Endothelial cell of umbilical vein (primary cell): ENCODE results near the gene SLC25A22. TPM values are rescaled to one million over a fixed set of nuclear protein-coding genes. Genes with fewer than 3 reads are reported as not detected.

Source experiments
- BruUV-seq: library from RNA; stranded (reverse); fragments of 400-500 nt; replicated peaks from 2 replicates; lab custom pipeline; 2021; lab: Mats Ljungman, UMichigan
- CTCF ChIA-PET: fragments of 300-600, 350-600 bp; sonication (Branson Sonifier 250); formaldehyde crosslinking; loops from one replicate; lab custom pipeline; 2021; ENCODE audit warnings: antibody characterized with exemption, inconsistent platforms; lab: Charles Lee
- POLR2A ChIA-PET: fragments of 300-600, 350-600 bp; sonication (Branson Sonifier 250); formaldehyde crosslinking; loops from one replicate; lab custom pipeline; 2021; ENCODE audit warnings: antibody characterized with exemption, inconsistent platforms; lab: Charles Lee
- DNase-seq: peaks from one replicate; pipeline ENCODE4 v3.0.0-alpha.2; 2011; ENCODE audit warnings: low read depth, low spot score
- FAIRE-seq: peaks from 2 replicates; lab custom pipeline; 2011; peaks lifted over from hg19 to GRCh38; lab: Jason Lieb, UNC
- H2AFZ ChIP-seq: 2 replicates; pipeline ENCODE4 v1.6.0; 2012; ENCODE audit warnings: low read depth, low read length, control low read depth, inconsistent platforms
- H3K27ac ChIP-seq: 2 replicates; pipeline ENCODE4 v1.5.1; 2011; ENCODE audit warnings: low read depth, mild to moderate bottlenecking, control low read depth, low read length, moderate library complexity; ENCODE audit not compliant: insufficient read depth
- H3K27me3 ChIP-seq, 2 experiments: 2 replicates each; pipeline versions ENCODE4 v1.6.0 to v1.6.1; 2011; ENCODE audit warnings: low read length in 2 of 2, mixed read lengths in 1 of 2; ENCODE audit not compliant: control insufficient read depth in 2 of 2, insufficient read depth in 2 of 2
- H3K36me3 ChIP-seq, 2 experiments: 2 replicates in 1 of 2; 3 replicates in 1 of 2; pipeline ENCODE4 v1.5.1; 2011; ENCODE audit warnings: low read length in 2 of 2, mild to moderate bottlenecking in 1 of 2, moderate library complexity in 1 of 2; ENCODE audit not compliant: control insufficient read depth in 2 of 2, insufficient read depth in 2 of 2; ENCODE audit errors: extremely low read depth in 1 of 2
- H3K4me1 ChIP-seq: 3 replicates; pipeline ENCODE4 v1.5.1; 2011; ENCODE audit warnings: mild to moderate bottlenecking, low read length; ENCODE audit not compliant: control insufficient read depth, insufficient read depth; ENCODE audit errors: extremely low read depth
- H3K4me2 ChIP-seq: 2 replicates; pipeline ENCODE4 v1.6.1; 2011; ENCODE audit warnings: low read length, control low read depth, mixed read lengths; ENCODE audit not compliant: insufficient read depth
- H3K4me3 ChIP-seq, 3 experiments: fragments of 200-600 bp in 1 of 3; sonication (generic), shearing (Covaris generic) in 1 of 3; replicated peaks in 1 of 3; 2 replicates each; pipeline ENCODE4 v1.5.1; 2011 to 2016; ENCODE audit warnings: control low read depth in 3 of 3, low read length in 3 of 3, mild to moderate bottlenecking in 2 of 3, inconsistent platforms in 1 of 3, low read depth in 1 of 3, moderate library complexity in 1 of 3; ENCODE audit not compliant: insufficient read depth in 1 of 3
- H3K79me2 ChIP-seq: 2 replicates; pipeline ENCODE4 v1.6.0; 2012; ENCODE audit warnings: low read length, inconsistent platforms; ENCODE audit not compliant: control insufficient read depth, insufficient read depth
- H3K9ac ChIP-seq: replicated peaks from 2 replicates; pipeline ENCODE3; 2011; ENCODE audit warnings: low read length, control low read depth; ENCODE audit not compliant: insufficient read depth; ENCODE audit errors: extremely low read depth
- H3K9me1 ChIP-seq: replicated peaks from 3 replicates; pipeline ENCODE4 v1.6.0; 2011; ENCODE audit warnings: mild to moderate bottlenecking, low read length; ENCODE audit not compliant: control insufficient read depth, insufficient read depth; ENCODE audit errors: extremely low read depth
- H3K9me3 ChIP-seq: replicated peaks from 2 replicates; pipeline ENCODE4 v1.5.1; 2012; ENCODE audit warnings: low read length, inconsistent platforms; ENCODE audit not compliant: control insufficient read depth, insufficient read depth
- H4K20me1 ChIP-seq: replicated peaks from 2 replicates; pipeline ENCODE3; 2011; ENCODE audit warnings: mild to moderate bottlenecking, low read length; ENCODE audit not compliant: control insufficient read depth, insufficient read depth; ENCODE audit errors: extremely low read depth
- EZH2 ChIP-seq: IDR thresholded peaks from 2 replicates; pipeline ENCODE4 v1.6.1; 2012; ENCODE audit warnings: borderline replicate concordance, low read depth, mild to moderate bottlenecking, moderate library complexity, low read length, inconsistent platforms; ENCODE audit not compliant: severe bottlenecking
- FOS ChIP-seq: IDR thresholded peaks from 2 replicates; pipeline ENCODE4 v1.6.1; 2011; ENCODE audit warnings: mild to moderate bottlenecking, low read length, moderate library complexity, borderline replicate concordance; ENCODE audit not compliant: insufficient read depth
- GATA2 ChIP-seq: IDR thresholded peaks from 2 replicates; pipeline ENCODE4 v1.7.0; 2011; ENCODE audit warnings: low read depth, mild to moderate bottlenecking, moderate library complexity, mixed read lengths, low read length; ENCODE audit not compliant: insufficient read length, insufficient read depth
- JUN ChIP-seq: IDR thresholded peaks from 2 replicates; pipeline ENCODE4 v1.6.1; 2011; ENCODE audit warnings: borderline replicate concordance, low read depth; ENCODE audit not compliant: insufficient read length, insufficient read depth
- MYC ChIP-seq: IDR thresholded peaks from one replicate; pipeline ENCODE4 v1.6.1; 2011; ENCODE audit warnings: mild to moderate bottlenecking, low read depth, low read length
- POLR2A ChIP-seq: IDR thresholded peaks from 2 replicates; pipeline ENCODE4 v1.6.1; 2012; ENCODE audit warnings: low read depth, mild to moderate bottlenecking, control low read depth, low read length
- POLR2AphosphoS5 ChIP-seq: IDR thresholded peaks from 2 replicates; pipeline ENCODE4 v1.6.1; 2012; ENCODE audit warnings: low read depth, mild to moderate bottlenecking, control low read depth, low read length, moderate library complexity; ENCODE audit not compliant: insufficient read depth
- dilution Hi-C: fragments of 300-500 bp; cut with MboI; formaldehyde crosslinking; loops from one replicate; pipeline ENCODE4 v1.15.0; 2019; ENCODE audit warnings: low sequenced_read_pairs; ENCODE audit not compliant: extremely low pct_ligation_motif_present
- intact Hi-C: fragments of 100-400 bp; cut with micrococcal nuclease; formaldehyde crosslinking; loops from one replicate; pipeline ENCODE4 v1.10.0; 2022
- polyA plus RNA-seq, 4 experiments: library from polyadenylated mRNA; depleted of rRNA in 3 of 4; stranded (reverse) in 3 of 4; unstranded in 1 of 4; fragments of >200 nt; gene quantifications; 2 replicates each; pipeline versions ENCODE4 v1.2.1 to v1.2.3, GENCODE V29; 2011 to 2012; ENCODE audit warnings: missing spikeins in 1 of 4
- total RNA-seq: library from RNA; stranded (reverse); gene quantifications from 2 replicates; pipeline ENCODE4 v1.2.3, GENCODE V29; 2021
- TF ChIP-seq, protein P1 (sequence below): IDR thresholded peaks from 2 replicates; pipeline ENCODE4 v1.6.1; 2011; ENCODE audit not compliant: insufficient read depth, insufficient read length
- TF ChIP-seq, protein P2 (sequence below), 2 donors: IDR thresholded peaks; 1 replicate in 1 of 2; 2 replicates in 1 of 2; pipeline ENCODE4 v1.5.1; 2011; ENCODE audit warnings: low read length in 2 of 2, mild to moderate bottlenecking in 2 of 2, moderate library complexity in 2 of 2, control low read depth in 1 of 2, inconsistent platforms in 1 of 2, low read depth in 1 of 2; ENCODE audit not compliant: insufficient read depth in 1 of 2; ENCODE audit errors: extremely low read depth in 1 of 2

SLC25A22 gene
- total and polyA plus RNA-seq, 2 donors (not counting 3 experiments of a cell fraction or from before 2014, with no cell fraction given), result 24.5 to 24.9 TPM

- Histone ChIP-seq H3K9ac (peak overlapping the region; percentile 24), H3K4me2 (peak overlapping the region; percentile 78), H3K27ac (peak overlapping the region; percentile 1), H3K4me3 (no peak overlapping the region), H4K20me1 (no peaks in the 10 kb centered on the region), H3K9me3 (no peaks in the 10 kb centered on the region), H3K9me1 (no peaks in the 10 kb centered on the region), H3K4me1 (peaks cover 23% of the 10 kb centered on the region), H3K36me3 (peaks cover 14 to 35% of the 10 kb centered on the region in 2 experiments), H2AFZ (no peak overlapping the region), H3K27me3 (no peaks in the 10 kb centered on the region), H3K79me2 (peaks cover 68% of the 10 kb centered on the region)
- intact Hi-C loops (no loop called here), dilution Hi-C loops (no loop called here)
- peak; percentile 36 for DNase-seq
- FAIRE-seq, result peak; percentile 78
- no TSS peak for BruUV-seq
- POLR2A ChIA-PET, result interaction anchor here (0.7 kb wide), 1 partner anchor 12 kb away, joined by 4 read pairs; no protein-coding TSS in a partner anchor
- CTCF ChIA-PET, result interaction anchor here (0.8 to 1.2 kb wide), 4 partner anchors 8 to 200 kb away, joined by 4 to 6 read pairs (median 4); no protein-coding TSS in a partner anchor
- TF ChIP-seq, protein P1, sequence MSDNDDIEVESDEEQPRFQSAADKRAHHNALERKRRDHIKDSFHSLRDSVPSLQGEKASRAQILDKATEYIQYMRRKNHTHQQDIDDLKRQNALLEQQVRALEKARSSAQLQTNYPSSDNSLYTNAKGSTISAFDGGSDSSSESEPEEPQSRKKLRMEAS, result no peak
- TF ChIP-seq FOS, result peak; percentile 43
- TF ChIP-seq, protein P2, sequence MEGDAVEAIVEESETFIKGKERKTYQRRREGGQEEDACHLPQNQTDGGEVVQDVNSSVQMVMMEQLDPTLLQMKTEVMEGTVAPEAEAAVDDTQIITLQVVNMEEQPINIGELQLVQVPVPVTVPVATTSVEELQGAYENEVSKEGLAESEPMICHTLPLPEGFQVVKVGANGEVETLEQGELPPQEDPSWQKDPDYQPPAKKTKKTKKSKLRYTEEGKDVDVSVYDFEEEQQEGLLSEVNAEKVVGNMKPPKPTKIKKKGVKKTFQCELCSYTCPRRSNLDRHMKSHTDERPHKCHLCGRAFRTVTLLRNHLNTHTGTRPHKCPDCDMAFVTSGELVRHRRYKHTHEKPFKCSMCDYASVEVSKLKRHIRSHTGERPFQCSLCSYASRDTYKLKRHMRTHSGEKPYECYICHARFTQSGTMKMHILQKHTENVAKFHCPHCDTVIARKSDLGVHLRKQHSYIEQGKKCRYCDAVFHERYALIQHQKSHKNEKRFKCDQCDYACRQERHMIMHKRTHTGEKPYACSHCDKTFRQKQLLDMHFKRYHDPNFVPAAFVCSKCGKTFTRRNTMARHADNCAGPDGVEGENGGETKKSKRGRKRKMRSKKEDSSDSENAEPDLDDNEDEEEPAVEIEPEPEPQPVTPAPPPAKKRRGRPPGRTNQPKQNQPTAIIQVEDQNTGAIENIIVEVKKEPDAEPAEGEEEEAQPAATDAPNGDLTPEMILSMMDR (IDR thresholded peaks at IDR 0.05; ENCODE audit: extremely low read depth in 1 of 2, insufficient read depth in 1 of 2, low read depth in 1 of 2, low read length in 2 of 2), result no peak
- no peak for TF ChIP-seq EZH2
- no peak for TF ChIP-seq JUN
- TF ChIP-seq POLR2AphosphoS5, result peak; percentile 30
- TF ChIP-seq GATA2, result no peak
- TF ChIP-seq POLR2A, result no peak
- TF ChIP-seq MYC, result no peak
Measured at GRCh38 chr11:774873-775592, 23.0 kb downstream of the SLC25A22 start.
